Activated CD8-positive, alpha-beta memory T cell treated with anti-CD3 and anti-CD28 coated beads, Interleukin-2, amount 50 U/mL, for 1 hour (primary cell): ENCODE results near the gene ADAMTSL1.

ENCODE experiments used
- DNase-seq: peaks from one replicate; pipeline ENCODE4 v3.0.0-alpha.2; 2020; ENCODE audit errors: extremely low read depth

The ADAMTSL1 gene

GRCh38 chr9:18605766-18606180, 131.8 kb downstream of the ADAMTSL1 start:
- DNase-seq, result no peak

GRCh38 chr9:18606281-18606680, 132.3 kb downstream of the ADAMTSL1 start:
- no peak for DNase-seq

GRCh38 chr9:18606846-18607245, 132.9 kb downstream of the ADAMTSL1 start:
- DNase-seq, result no peak

GRCh38 chr9:18608371-18608770, 134.4 kb downstream of the ADAMTSL1 start:
- no peak for DNase-seq

GRCh38 chr9:18610956-18611355, 137.0 kb downstream of the ADAMTSL1 start:
- no peak for DNase-seq

- no peak for DNase-seq
Observed at GRCh38 chr9:18611971-18612370, 138.0 kb downstream of the ADAMTSL1 start.

- no peak for DNase-seq
Observed at GRCh38 chr9:18614116-18614515, 140.2 kb downstream of the ADAMTSL1 start.

- no peak for DNase-seq
Observed at GRCh38 chr9:18614651-18615050, 140.7 kb downstream of the ADAMTSL1 start.

- no peak for DNase-seq
Observed at GRCh38 chr9:18616976-18617375, 143.0 kb downstream of the ADAMTSL1 start.

GRCh38 chr9:18617759-18618158, 143.8 kb downstream of the ADAMTSL1 start:
- no peak for DNase-seq

GRCh38 chr9:18618862-18619261, 144.9 kb downstream of the ADAMTSL1 start:
- DNase-seq, result no peak

- no peak for DNase-seq
Observed at GRCh38 chr9:18622186-18622836, 148.4 kb downstream of the ADAMTSL1 start.

GRCh38 chr9:18623221-18624079, 149.5 kb downstream of the ADAMTSL1 start:
- no peak for DNase-seq

- no peak for DNase-seq
Observed at GRCh38 chr9:18626046-18626698, 152.2 kb downstream of the ADAMTSL1 start.

- DNase-seq, result no peak
Observed at GRCh38 chr9:18629136-18629535, 155.2 kb downstream of the ADAMTSL1 start.

GRCh38 chr9:18632632-18633403, 158.9 kb downstream of the ADAMTSL1 start:
- no peak for DNase-seq

- DNase-seq, result no peak
Observed at GRCh38 chr9:18636781-18637180, 162.8 kb downstream of the ADAMTSL1 start.

- no peak for DNase-seq
Observed at GRCh38 chr9:18638371-18639249, 164.7 kb downstream of the ADAMTSL1 start.

GRCh38 chr9:18639911-18640310, 166.0 kb downstream of the ADAMTSL1 start:
- DNase-seq, result no peak

- no peak for DNase-seq
Observed at GRCh38 chr9:18658804-18659705, 185.1 kb downstream of the ADAMTSL1 start.
